GM12878 (cell line): ENCODE results near the gene CSF1R. TPM values are rescaled to one million over a fixed set of nuclear protein-coding genes. Genes with fewer than 3 reads are reported as not detected.

Experiments used
- ATAC-seq: fragments of 200-7000 bp; cut with Tn5 transposase; 3 replicates; pipeline ENCODE4 v1.9.1; 2020; ENCODE audit warnings: mild to moderate bottlenecking, moderate library complexity
- BruUV-seq: library from RNA; stranded (reverse); fragments of 400-500 nt; replicated peaks from 2 replicates; lab custom pipeline; 2021; lab: Mats Ljungman, UMichigan
- CTCF ChIA-PET: fragments of 300-600 bp; sonication (Branson Sonifier 250); formaldehyde crosslinking; extraction: SDS; loops from one replicate; lab custom pipeline; 2021; ENCODE audit warnings: inconsistent platforms; lab: Yijun Ruan, JAX
- POLR2A ChIA-PET: fragments of 350-600 bp; formaldehyde crosslinking; extraction: SDS; loops from one replicate; lab custom pipeline; 2021; ENCODE audit warnings: inconsistent platforms; lab: Charles Lee
- RAD21 ChIA-PET: fragments of 300-600 bp; sonication (Branson Sonifier 250); formaldehyde crosslinking; loops from one replicate; lab custom pipeline; 2023; ENCODE audit warnings: antibody characterized with exemption; ENCODE audit not compliant: unreplicated experiment; lab: Charles Lee
- SMC1A ChIA-PET: fragments of 300-600 bp; sonication (Branson Sonifier 250); formaldehyde crosslinking; loops from one replicate; lab custom pipeline; 2023; ENCODE audit not compliant: unreplicated experiment, uncharacterized antibody; lab: Charles Lee
- DNase-seq: peaks from one replicate; pipeline ENCODE4 v3.0.0-alpha.2; 2011; ENCODE audit warnings: low read depth, low spot score
- FAIRE-seq: peaks from 3 replicates; lab custom pipeline; 2011; peaks lifted over from hg19 to GRCh38; lab: Jason Lieb, UNC
- H2AFZ ChIP-seq: 2 replicates; pipeline ENCODE4 v1.6.0; 2011; ENCODE audit warnings: low read depth, low read length, control low read depth; ENCODE audit not compliant: control insufficient read depth
- H3K27ac ChIP-seq: 2 replicates; pipeline ENCODE4 v1.5.1; 2011; ENCODE audit warnings: control low read depth; ENCODE audit not compliant: control insufficient read depth, insufficient read depth
- H3K27me3 ChIP-seq, 2 experiments: replicated peaks in 1 of 2; 2 replicates each; pipeline versions ENCODE4 v1.6.0 to v1.6.1; 2011; ENCODE audit warnings: low read length in 1 of 2; ENCODE audit not compliant: control insufficient read depth in 2 of 2, insufficient read depth in 2 of 2
- H3K36me3 ChIP-seq, 2 experiments: 2 replicates each; pipeline ENCODE4 v1.5.1; 2011; ENCODE audit warnings: low read length in 1 of 2; ENCODE audit not compliant: control insufficient read depth in 2 of 2, insufficient read depth in 2 of 2
- H3K4me1 ChIP-seq: 2 replicates; pipeline ENCODE4 v1.6.1; 2011; ENCODE audit warnings: mild to moderate bottlenecking, low read length, moderate library complexity, mixed read lengths; ENCODE audit not compliant: control insufficient read depth, insufficient read depth
- H3K4me2 ChIP-seq: 2 replicates; pipeline ENCODE4 v1.6.0; 2011; ENCODE audit warnings: control low read depth; ENCODE audit not compliant: control insufficient read depth, insufficient read depth
- H3K4me3 ChIP-seq: fragments of 200-600 bp; sonication (generic); 2 replicates; pipeline ENCODE4 v1.5.1; 2016
- H3K79me2 ChIP-seq: 2 replicates; pipeline ENCODE4 v1.6.0; 2011; ENCODE audit warnings: low read length; ENCODE audit not compliant: control insufficient read depth, insufficient read depth
- H3K9ac ChIP-seq: 2 replicates; pipeline ENCODE4 v1.8.0; 2011; ENCODE audit warnings: low read length, control low read depth, mixed read lengths; ENCODE audit not compliant: control insufficient read depth, insufficient read depth
- H3K9me3 ChIP-seq: replicated peaks from 3 replicates; pipeline ENCODE4 v1.5.1; 2011; ENCODE audit warnings: mild to moderate bottlenecking, low read length; ENCODE audit not compliant: control insufficient read depth, insufficient read depth
- H4K20me1 ChIP-seq: 2 replicates; pipeline ENCODE4 v1.6.0; 2011; ENCODE audit not compliant: control insufficient read depth, insufficient read depth
- EED ChIP-seq: sonication (generic); IDR thresholded peaks from 2 replicates; pipeline ENCODE4 v1.6.1; 2016; ENCODE audit warnings: antibody characterized with exemption, low read depth
- ESRRA ChIP-seq: IDR thresholded peaks from 2 replicates; pipeline ENCODE4 v1.6.1; 2012; ENCODE audit warnings: mild to moderate bottlenecking, low read length, improper control_type of control experiment
- HCFC1 ChIP-seq: fragments of 150-350 bp; IDR thresholded peaks from 2 replicates; pipeline ENCODE4 v1.6.1; 2014; ENCODE audit warnings: low read length
- KDM1A ChIP-seq: fragments of 200-600 bp; sonication (generic); IDR thresholded peaks from 2 replicates; pipeline ENCODE4 v1.6.1; 2016; ENCODE audit warnings: borderline replicate concordance
- MTA3 ChIP-seq: IDR thresholded peaks from 2 replicates; pipeline ENCODE4 v1.6.1; 2012; ENCODE audit warnings: low read length, inconsistent platforms, borderline replicate concordance
- RB1 ChIP-seq: fragments of 450-650 bp; formaldehyde crosslinking; IDR thresholded peaks from 2 replicates; pipeline ENCODE4 v1.6.1; 2017; ENCODE audit warnings: mild to moderate bottlenecking, borderline replicate concordance
- YBX1 ChIP-seq: fragments of 450-650 bp; IDR thresholded peaks from 2 replicates; pipeline ENCODE4 v1.6.1; 2016; ENCODE audit warnings: antibody characterized with exemption
- WGBS: methylation state at CpG from one replicate; pipeline ENCODE4 v1.1.6; 2016; ENCODE audit warnings: low lambda C conversion rate; ENCODE audit not compliant: insufficient replicate concordance, insufficient coverage; ENCODE audit errors: missing lambda C conversion rate; 5-methylcytosine and 5-hydroxymethylcytosine counted together
- in situ Hi-C: fragments of 300-500 bp; cut with MboI; formaldehyde crosslinking; loops from 9 replicates; pipeline ENCODE4 v1.14.3; 2018; ENCODE audit warnings: mixed read lengths
- intact Hi-C: fragments of 100-400 bp; cut with micrococcal nuclease; formaldehyde crosslinking; loops from one replicate; pipeline ENCODE4 v1.14.2; 2022; ENCODE audit not compliant: unreplicated experiment
- polyA plus RNA-seq, 11 experiments: library from polyadenylated mRNA; depleted of rRNA in 4 of 11; unstranded in 6 of 11; stranded (reverse) in 5 of 11; fragments of >200 nt; fragmentation: Nextera tagmentation in 4 of 11; fragmentation: Illumina TruSeq in 1 of 11; extraction: Ambion mirVana in 4 of 11; extraction: Trizol in 1 of 11; gene quantifications; 1 replicate in 1 of 11; 2 replicates in 10 of 11; pipeline versions ENCODE4 v1.2.1 to v1.2.3, GENCODE V29; 2011 to 2016; ENCODE audit warnings: inconsistent platforms in 2 of 11, missing spikeins in 2 of 11, low read depth in 1 of 11
- total RNA-seq, 4 experiments: library from RNA; depleted of rRNA in 3 of 4; stranded (reverse); fragments of >200 nt in 3 of 4; fragmentation: Illumina TruSeq in 1 of 4; extraction: Trizol in 1 of 4; gene quantifications; 2 replicates each; pipeline versions ENCODE4 v1.2.1 to v1.2.3, GENCODE V29; 2013 to 2021
- TF ChIP-seq, protein P1 (sequence below): fragments of 450-650 bp; formaldehyde crosslinking; IDR thresholded peaks from 2 replicates; pipeline ENCODE4 v1.4.0; 2022; ENCODE audit warnings: mild to moderate bottlenecking, moderate library complexity
- TF ChIP-seq, protein P2 (sequence below): fragments of 450-650 bp; IDR thresholded peaks from 2 replicates; pipeline ENCODE4 v1.6.1; 2017; ENCODE audit warnings: mild to moderate bottlenecking, low read depth, inconsistent platforms; ENCODE audit not compliant: poor library complexity, severe bottlenecking
- TF ChIP-seq, protein P3 (sequence below): fragments of 150-350 bp; IDR thresholded peaks from 2 replicates; pipeline ENCODE4 v1.6.1; 2016; ENCODE audit warnings: low read depth, low read length
- TF ChIP-seq, protein P4 (sequence below): fragments of 150-350 bp; IDR thresholded peaks from 2 replicates; pipeline ENCODE4 v1.6.1; 2014; ENCODE audit warnings: mild to moderate bottlenecking, low read depth, low read length
- TF ChIP-seq, protein P5 (sequence below): fragments of 450-650 bp; IDR thresholded peaks from 2 replicates; pipeline ENCODE4 v1.6.1; 2017; ENCODE audit warnings: borderline replicate concordance

Gene CSF1R
- total and polyA plus RNA-seq, 10 of the 15 experiments (the other 5 are each of a cell fraction or from before 2014, with no cell fraction given), result 0.35 to 3.6 (median 1.2) TPM

DNA sequence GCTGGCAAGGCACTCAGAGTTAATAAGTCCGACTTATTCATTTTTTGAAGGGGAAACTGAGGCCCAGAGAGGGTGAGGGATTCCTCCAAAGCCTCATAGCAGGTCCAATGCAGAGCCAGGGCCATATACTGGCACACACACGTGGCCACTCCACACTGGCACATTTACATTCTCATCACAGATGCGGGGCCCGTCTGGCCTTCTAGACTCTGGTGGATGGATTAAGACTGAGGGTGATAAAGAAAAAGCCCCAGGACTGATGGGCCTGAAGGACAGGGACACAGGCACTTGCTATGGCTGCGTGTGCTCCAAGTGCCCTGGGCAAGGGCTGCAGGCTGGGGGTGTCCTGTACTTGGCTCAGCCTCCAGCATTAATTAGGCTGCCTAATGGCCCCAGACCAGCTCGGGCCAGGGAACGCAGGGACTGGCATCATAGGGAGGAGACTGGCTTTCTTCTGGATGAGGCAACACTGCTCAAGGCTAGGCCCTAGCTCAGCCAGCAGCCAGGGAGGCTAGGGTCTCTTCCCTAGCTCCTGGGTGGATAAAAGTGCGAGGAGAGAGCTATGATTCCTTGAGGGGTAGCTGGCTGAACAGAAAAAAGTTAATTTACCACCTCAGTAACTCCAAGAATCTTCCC is 28.5 kb upstream of the CSF1R start:
- FAIRE-seq, result no peak
- in situ Hi-C loops (no loop called here), intact Hi-C loops (no loop called here)
- no peak overlapping the region for H3K9ac ChIP-seq
- H3K9me3 ChIP-seq, result no peaks in the 10 kb centered on the region
- H3K27ac ChIP-seq, result no peak overlapping the region
- H3K36me3 ChIP-seq, result no peaks in the 10 kb centered on the region
- BruUV-seq, result no TSS peak
- ChIA-PET POLR2A (no interaction called here), CTCF (no interaction called here), SMC1A (no interaction called here), RAD21 (no interaction called here)
- H3K4me1 ChIP-seq, result no peaks in the 10 kb centered on the region
- ATAC-seq, result no peak; the same call in 2 of the 3 replicates
- no peaks in the 10 kb centered on the region; a peak in 1 of 4 replicates for H3K27me3 ChIP-seq
- 16% methylated on average over 8 of the region's 8 CpGs for WGBS
- H3K4me3 ChIP-seq, result no peak overlapping the region
- DNase-seq, result no peak
- no peaks in the 10 kb centered on the region for H3K79me2 ChIP-seq
- H4K20me1 ChIP-seq, result no peaks in the 10 kb centered on the region
- no peak overlapping the region for H2AFZ ChIP-seq
- no peak overlapping the region for H3K4me2 ChIP-seq
- TF ChIP-seq, protein P1, sequence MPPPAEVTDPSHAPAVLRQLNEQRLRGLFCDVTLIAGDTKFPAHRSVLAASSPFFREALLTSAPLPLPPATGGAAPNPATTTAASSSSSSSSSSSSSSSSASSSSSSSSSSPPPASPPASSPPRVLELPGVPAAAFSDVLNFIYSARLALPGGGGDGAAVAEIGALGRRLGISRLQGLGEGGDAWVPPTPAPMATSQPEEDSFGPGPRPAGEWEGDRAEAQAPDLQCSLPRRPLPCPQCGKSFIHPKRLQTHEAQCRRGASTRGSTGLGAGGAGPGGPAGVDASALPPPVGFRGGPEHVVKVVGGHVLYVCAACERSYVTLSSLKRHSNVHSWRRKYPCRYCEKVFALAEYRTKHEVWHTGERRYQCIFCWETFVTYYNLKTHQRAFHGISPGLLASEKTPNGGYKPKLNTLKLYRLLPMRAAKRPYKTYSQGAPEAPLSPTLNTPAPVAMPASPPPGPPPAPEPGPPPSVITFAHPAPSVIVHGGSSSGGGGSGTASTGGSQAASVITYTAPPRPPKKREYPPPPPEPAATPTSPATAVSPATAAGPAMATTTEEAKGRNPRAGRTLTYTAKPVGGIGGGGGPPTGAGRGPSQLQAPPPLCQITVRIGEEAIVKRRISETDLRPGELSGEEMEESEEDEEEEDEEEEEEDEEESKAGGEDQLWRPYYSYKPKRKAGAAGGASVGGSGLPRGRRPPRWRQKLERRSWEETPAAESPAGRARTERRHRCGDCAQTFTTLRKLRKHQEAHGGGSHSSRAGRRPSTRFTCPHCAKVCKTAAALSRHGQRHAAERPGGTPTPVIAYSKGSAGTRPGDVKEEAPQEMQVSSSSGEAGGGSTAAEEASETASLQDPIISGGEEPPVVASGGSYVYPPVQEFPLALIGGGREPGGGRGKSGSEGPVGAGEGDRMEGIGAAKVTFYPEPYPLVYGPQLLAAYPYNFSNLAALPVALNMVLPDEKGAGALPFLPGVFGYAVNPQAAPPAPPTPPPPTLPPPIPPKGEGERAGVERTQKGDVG (CRISPR knock-in tag), result no peak
- no peak for TF ChIP-seq RB1
- TF ChIP-seq, protein P2, sequence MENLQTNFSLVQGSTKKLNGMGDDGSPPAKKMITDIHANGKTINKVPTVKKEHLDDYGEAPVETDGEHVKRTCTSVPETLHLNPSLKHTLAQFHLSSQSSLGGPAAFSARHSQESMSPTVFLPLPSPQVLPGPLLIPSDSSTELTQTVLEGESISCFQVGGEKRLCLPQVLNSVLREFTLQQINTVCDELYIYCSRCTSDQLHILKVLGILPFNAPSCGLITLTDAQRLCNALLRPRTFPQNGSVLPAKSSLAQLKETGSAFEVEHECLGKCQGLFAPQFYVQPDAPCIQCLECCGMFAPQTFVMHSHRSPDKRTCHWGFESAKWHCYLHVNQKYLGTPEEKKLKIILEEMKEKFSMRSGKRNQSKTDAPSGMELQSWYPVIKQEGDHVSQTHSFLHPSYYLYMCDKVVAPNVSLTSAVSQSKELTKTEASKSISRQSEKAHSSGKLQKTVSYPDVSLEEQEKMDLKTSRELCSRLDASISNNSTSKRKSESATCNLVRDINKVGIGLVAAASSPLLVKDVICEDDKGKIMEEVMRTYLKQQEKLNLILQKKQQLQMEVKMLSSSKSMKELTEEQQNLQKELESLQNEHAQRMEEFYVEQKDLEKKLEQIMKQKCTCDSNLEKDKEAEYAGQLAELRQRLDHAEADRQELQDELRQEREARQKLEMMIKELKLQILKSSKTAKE, result no peak
- no peak for TF ChIP-seq ESRRA
- TF ChIP-seq, protein P3, sequence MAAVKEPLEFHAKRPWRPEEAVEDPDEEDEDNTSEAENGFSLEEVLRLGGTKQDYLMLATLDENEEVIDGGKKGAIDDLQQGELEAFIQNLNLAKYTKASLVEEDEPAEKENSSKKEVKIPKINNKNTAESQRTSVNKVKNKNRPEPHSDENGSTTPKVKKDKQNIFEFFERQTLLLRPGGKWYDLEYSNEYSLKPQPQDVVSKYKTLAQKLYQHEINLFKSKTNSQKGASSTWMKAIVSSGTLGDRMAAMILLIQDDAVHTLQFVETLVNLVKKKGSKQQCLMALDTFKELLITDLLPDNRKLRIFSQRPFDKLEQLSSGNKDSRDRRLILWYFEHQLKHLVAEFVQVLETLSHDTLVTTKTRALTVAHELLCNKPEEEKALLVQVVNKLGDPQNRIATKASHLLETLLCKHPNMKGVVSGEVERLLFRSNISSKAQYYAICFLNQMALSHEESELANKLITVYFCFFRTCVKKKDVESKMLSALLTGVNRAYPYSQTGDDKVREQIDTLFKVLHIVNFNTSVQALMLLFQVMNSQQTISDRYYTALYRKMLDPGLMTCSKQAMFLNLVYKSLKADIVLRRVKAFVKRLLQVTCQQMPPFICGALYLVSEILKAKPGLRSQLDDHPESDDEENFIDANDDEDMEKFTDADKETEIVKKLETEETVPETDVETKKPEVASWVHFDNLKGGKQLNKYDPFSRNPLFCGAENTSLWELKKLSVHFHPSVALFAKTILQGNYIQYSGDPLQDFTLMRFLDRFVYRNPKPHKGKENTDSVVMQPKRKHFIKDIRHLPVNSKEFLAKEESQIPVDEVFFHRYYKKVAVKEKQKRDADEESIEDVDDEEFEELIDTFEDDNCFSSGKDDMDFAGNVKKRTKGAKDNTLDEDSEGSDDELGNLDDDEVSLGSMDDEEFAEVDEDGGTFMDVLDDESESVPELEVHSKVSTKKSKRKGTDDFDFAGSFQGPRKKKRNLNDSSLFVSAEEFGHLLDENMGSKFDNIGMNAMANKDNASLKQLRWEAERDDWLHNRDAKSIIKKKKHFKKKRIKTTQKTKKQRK, result no peak
- TF ChIP-seq, protein P4, sequence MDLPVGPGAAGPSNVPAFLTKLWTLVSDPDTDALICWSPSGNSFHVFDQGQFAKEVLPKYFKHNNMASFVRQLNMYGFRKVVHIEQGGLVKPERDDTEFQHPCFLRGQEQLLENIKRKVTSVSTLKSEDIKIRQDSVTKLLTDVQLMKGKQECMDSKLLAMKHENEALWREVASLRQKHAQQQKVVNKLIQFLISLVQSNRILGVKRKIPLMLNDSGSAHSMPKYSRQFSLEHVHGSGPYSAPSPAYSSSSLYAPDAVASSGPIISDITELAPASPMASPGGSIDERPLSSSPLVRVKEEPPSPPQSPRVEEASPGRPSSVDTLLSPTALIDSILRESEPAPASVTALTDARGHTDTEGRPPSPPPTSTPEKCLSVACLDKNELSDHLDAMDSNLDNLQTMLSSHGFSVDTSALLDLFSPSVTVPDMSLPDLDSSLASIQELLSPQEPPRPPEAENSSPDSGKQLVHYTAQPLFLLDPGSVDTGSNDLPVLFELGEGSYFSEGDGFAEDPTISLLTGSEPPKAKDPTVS, result no peak
- TF ChIP-seq EED, result no peak
- TF ChIP-seq MTA3, result no peak
- no peak for TF ChIP-seq KDM1A
- no peak for TF ChIP-seq HCFC1
- TF ChIP-seq, protein P5, sequence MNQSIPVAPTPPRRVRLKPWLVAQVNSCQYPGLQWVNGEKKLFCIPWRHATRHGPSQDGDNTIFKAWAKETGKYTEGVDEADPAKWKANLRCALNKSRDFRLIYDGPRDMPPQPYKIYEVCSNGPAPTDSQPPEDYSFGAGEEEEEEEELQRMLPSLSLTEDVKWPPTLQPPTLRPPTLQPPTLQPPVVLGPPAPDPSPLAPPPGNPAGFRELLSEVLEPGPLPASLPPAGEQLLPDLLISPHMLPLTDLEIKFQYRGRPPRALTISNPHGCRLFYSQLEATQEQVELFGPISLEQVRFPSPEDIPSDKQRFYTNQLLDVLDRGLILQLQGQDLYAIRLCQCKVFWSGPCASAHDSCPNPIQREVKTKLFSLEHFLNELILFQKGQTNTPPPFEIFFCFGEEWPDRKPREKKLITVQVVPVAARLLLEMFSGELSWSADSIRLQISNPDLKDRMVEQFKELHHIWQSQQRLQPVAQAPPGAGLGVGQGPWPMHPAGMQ, result no peak
- no peak for TF ChIP-seq YBX1
